Endodermal cell (in vitro differentiated cells): ENCODE measurements around the gene CFAP298. TPM values are rescaled to one million over a fixed set of nuclear protein-coding genes. Genes with fewer than 3 reads are reported as not detected.

Source experiments
- DNase-seq: peaks from one replicate; pipeline ENCODE4 v3.0.0-alpha.2; 2017
- H3K27ac ChIP-seq: 2 replicates; pipeline ENCODE4 v1.5.1; 2013; ENCODE audit warnings: mild to moderate bottlenecking, low read depth, low read length, moderate library complexity
- H3K27me3 ChIP-seq: 2 replicates; pipeline ENCODE4 v1.6.1; 2013; ENCODE audit warnings: mild to moderate bottlenecking, low read length, moderate library complexity; ENCODE audit not compliant: insufficient read depth, control insufficient read depth, poor library complexity, severe bottlenecking
- H3K36me3 ChIP-seq: 2 replicates; pipeline ENCODE4 v1.7.0; 2013; ENCODE audit warnings: mild to moderate bottlenecking, low read length, moderate library complexity; ENCODE audit not compliant: control insufficient read depth, insufficient read depth
- H3K4me1 ChIP-seq: one replicate; pipeline ENCODE4 v1.7.0; 2013; ENCODE audit warnings: low read length; ENCODE audit not compliant: control insufficient read depth, insufficient read depth
- H3K4me3 ChIP-seq: 2 replicates; pipeline ENCODE4 v1.5.1; 2013; ENCODE audit warnings: mild to moderate bottlenecking, low read length, moderate library complexity
- H3K9ac ChIP-seq: 2 replicates; pipeline ENCODE4 v1.6.1; 2013; ENCODE audit warnings: mild to moderate bottlenecking, low read length, moderate library complexity; ENCODE audit not compliant: poor library complexity, severe bottlenecking; ENCODE audit errors: extremely low read depth
- H3K9me3 ChIP-seq: 2 replicates; pipeline ENCODE4 v1.6.1; 2013; ENCODE audit warnings: mild to moderate bottlenecking, low read length, moderate library complexity; ENCODE audit not compliant: control insufficient read depth
- H3K27ac Mint-ChIP-seq: 2 replicates; pipeline ENCODE4 v1.8.0; 2020; ENCODE audit warnings: mixed read lengths
- H3K27me3 Mint-ChIP-seq: 2 replicates; pipeline ENCODE4 v1.8.0; 2021; ENCODE audit warnings: mild to moderate bottlenecking, mixed read lengths; ENCODE audit not compliant: insufficient read depth
- H3K36me3 Mint-ChIP-seq: 2 replicates; pipeline ENCODE4 v1.8.0; 2020; ENCODE audit warnings: low read depth, mixed read lengths
- H3K4me1 Mint-ChIP-seq: 2 replicates; pipeline ENCODE4 v1.8.0; 2020; ENCODE audit warnings: mixed read lengths
- H3K4me3 Mint-ChIP-seq: 2 replicates; pipeline ENCODE4 v1.8.0; 2020; ENCODE audit warnings: mild to moderate bottlenecking, moderate library complexity, mixed read lengths
- H3K9me3 Mint-ChIP-seq: 2 replicates; pipeline ENCODE4 v1.8.0; 2020; ENCODE audit warnings: mild to moderate bottlenecking, mixed read lengths
- WGBS, 2 experiments: methylation state at CpG; one replicate each; pipeline versions ENCODE4 v1.1.5 to v1.1.7; 2013; ENCODE audit warnings: missing lambda C conversion rate in 2 of 2, mixed read lengths in 1 of 2; ENCODE audit not compliant: insufficient coverage in 1 of 2, insufficient read length in 1 of 2; 5-methylcytosine and 5-hydroxymethylcytosine counted together
- total RNA-seq, 2 donors: library from RNA; stranded (reverse); fragmentation: NEBNext Ultra II Directional in 1 of 2; extraction: Animal tissue kit (Norgen Biotek cat#: 25700) in 1 of 2; gene quantifications; 2 replicates in 1 of 2; 3 replicates in 1 of 2; pipeline ENCODE4 v1.2.1, GENCODE V29; 2021
- TF ChIP-seq, protein P1 (sequence below): fragments of 200-600 bp; sonication (generic); conservative IDR thresholded peaks from 2 replicates; pipeline ENCODE4 v1.5.0; 2021; ENCODE audit warnings: antibody characterized with exemption, mild to moderate bottlenecking

CFAP298 gene
- total RNA-seq, 2 donors from 2014 or later = 57.3 to 62.2 TPM

- Histone ChIP-seq H3K9ac (no peak overlapping the region), H3K4me3 (no peak overlapping the region), H3K36me3 (no peaks in the 10 kb centered on the region), H3K9me3 (peaks cover 13% of the 10 kb centered on the region), H3K4me1 (no peaks in the 10 kb centered on the region), H3K27me3 (no peaks in the 10 kb centered on the region), H3K27ac (no peak overlapping the region)
- no peaks in the 10 kb centered on the region for H3K36me3 Mint-ChIP-seq
- peaks cover 15% of the 10 kb centered on the region for H3K9me3 Mint-ChIP-seq
- H3K4me1 Mint-ChIP-seq = peaks cover 19% of the 10 kb centered on the region
- TF ChIP-seq, protein P1, sequence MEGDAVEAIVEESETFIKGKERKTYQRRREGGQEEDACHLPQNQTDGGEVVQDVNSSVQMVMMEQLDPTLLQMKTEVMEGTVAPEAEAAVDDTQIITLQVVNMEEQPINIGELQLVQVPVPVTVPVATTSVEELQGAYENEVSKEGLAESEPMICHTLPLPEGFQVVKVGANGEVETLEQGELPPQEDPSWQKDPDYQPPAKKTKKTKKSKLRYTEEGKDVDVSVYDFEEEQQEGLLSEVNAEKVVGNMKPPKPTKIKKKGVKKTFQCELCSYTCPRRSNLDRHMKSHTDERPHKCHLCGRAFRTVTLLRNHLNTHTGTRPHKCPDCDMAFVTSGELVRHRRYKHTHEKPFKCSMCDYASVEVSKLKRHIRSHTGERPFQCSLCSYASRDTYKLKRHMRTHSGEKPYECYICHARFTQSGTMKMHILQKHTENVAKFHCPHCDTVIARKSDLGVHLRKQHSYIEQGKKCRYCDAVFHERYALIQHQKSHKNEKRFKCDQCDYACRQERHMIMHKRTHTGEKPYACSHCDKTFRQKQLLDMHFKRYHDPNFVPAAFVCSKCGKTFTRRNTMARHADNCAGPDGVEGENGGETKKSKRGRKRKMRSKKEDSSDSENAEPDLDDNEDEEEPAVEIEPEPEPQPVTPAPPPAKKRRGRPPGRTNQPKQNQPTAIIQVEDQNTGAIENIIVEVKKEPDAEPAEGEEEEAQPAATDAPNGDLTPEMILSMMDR = no peak
- DNase-seq = no peak
- H3K27me3 Mint-ChIP-seq = no peaks in the 10 kb centered on the region
- WGBS, 2 experiments = 37% methylated on average over 3 of the region's 3 CpGs; no CpG with 5 or more reads in 1 of the 2 experiments
- no peak overlapping the region for H3K27ac Mint-ChIP-seq
- no peak overlapping the region for H3K4me3 Mint-ChIP-seq
These were observed 51.3 kb downstream of the CFAP298 start for GRCh38 chr21:32560896-32561295.

DNA sequence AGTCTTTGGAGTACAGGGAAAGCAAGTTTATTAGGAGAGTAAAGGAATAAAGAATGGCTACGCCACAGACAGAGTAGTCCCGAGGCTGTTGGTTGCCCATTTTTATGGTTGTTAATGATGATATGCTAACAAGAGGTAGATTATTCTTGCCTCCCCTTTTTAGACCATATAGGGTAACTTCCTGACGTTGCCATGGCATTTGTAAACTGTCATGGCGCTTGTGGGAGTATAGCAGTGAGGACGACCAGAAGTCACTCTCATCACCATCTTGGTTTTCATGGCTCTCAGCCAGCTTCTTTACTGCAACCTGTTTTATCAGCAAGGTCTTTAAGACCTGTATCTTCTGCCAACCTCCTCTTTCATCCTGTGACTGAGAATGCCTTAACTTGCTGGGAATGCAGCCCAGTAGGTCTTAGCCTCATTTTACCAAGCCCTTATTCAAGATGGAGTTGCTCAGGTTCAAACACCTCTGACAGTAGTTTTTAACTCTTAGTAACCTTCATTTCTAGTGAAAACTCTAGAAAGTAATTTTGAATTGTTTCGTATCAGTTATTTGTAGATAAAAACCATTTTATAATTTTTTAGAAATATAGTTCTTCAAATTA lies 53.1 kb downstream of the CFAP298 start:
- Histone ChIP-seq H3K4me1 (no peaks in the 10 kb centered on the region), H3K4me3 (no peak overlapping the region), H3K27me3 (no peaks in the 10 kb centered on the region), H3K9ac (no peak overlapping the region), H3K36me3 (no peaks in the 10 kb centered on the region), H3K27ac (no peak overlapping the region), H3K9me3 (peaks cover 1% of the 10 kb centered on the region)
- TF ChIP-seq, protein P1 = no peak
- Mint-ChIP-seq H3K4me3 (no peak overlapping the region), H3K27me3 (no peaks in the 10 kb centered on the region), H3K36me3 (no peaks in the 10 kb centered on the region), H3K27ac (no peak overlapping the region), H3K9me3 (no peaks in the 10 kb centered on the region), H3K4me1 (peaks cover 19% of the 10 kb centered on the region)
- DNase-seq = peak; percentile 24
- 97% methylated on average over 5 of the region's 6 CpGs for WGBS, 2 experiments

GRCh38 chr21:32558106-32558505 lies 54.1 kb downstream of the CFAP298 start:
- Mint-ChIP-seq H3K27me3 (no peaks in the 10 kb centered on the region), H3K9me3 (no peaks in the 10 kb centered on the region), H3K36me3 (no peaks in the 10 kb centered on the region), H3K4me1 (peaks cover 19% of the 10 kb centered on the region), H3K27ac (peak overlapping the region; percentile 10), H3K4me3 (no peak overlapping the region)
- TF ChIP-seq, protein P1 = no peak
- Histone ChIP-seq H3K4me3 (no peak overlapping the region), H3K36me3 (no peaks in the 10 kb centered on the region), H3K27ac (no peak overlapping the region), H3K27me3 (no peaks in the 10 kb centered on the region), H3K9ac (no peak overlapping the region), H3K4me1 (no peaks in the 10 kb centered on the region), H3K9me3 (no peaks in the 10 kb centered on the region)
- DNase-seq = peak; percentile 28
- 93 to 100% methylated on average over 1 to 3 of the region's 3 CpGs for WGBS, 2 experiments
